HG03196 (cell line): Measurements from ENCODE around the gene BLVRA.
"Not testable (repeated sequence)": the region's sequence is repeated elsewhere in the genome, so short reads cannot be mapped to it uniquely, and the experiment has no call there.

Source experiments
- ATAC-seq: cut with Tn5 transposase; IDR thresholded peaks from one replicate; pipeline ENCODE4 v1.9.1; 2021; ENCODE audit not compliant: unreplicated experiment

BLVRA gene, protein sequence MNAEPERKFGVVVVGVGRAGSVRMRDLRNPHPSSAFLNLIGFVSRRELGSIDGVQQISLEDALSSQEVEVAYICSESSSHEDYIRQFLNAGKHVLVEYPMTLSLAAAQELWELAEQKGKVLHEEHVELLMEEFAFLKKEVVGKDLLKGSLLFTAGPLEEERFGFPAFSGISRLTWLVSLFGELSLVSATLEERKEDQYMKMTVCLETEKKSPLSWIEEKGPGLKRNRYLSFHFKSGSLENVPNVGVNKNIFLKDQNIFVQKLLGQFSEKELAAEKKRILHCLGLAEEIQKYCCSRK

DNA sequence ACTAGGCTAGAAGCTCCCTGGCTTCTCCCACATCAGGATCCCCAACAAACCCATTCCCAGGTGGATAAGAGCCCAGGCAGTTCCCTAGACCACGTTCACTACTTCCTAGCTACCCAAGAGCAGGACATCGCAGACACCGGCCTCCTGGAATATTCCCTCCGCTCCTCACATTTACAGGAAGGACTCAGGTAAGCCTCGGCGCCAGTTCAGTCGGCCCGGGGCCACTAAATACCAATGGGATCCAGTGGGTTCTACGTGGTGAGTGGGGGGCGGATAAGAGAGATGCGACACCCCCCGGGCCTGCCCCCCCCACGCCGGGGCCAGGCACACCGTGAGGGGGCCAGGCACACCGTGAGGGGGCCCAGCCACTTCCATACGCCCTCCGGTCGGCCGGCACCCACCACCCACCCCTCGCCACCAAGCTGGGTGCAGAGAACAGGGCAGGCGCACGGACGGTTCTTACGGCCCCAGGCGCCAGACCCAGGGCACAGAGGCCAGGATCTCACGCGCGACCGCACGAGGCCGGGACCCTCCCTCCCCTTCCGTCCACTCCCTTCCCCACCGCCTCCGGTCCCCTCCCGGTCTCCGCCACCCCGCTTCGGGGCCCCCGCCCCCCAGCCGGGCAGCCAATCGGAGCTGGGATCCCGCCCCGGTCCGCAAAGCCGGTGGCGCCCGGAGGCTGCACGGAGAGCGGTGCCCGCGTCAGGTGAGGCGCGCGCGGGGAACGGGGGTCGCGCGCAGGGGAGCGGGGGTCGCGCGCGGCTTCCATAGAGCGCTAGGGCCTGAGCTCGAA is at the start of gene BLVRA:
TSS of gene BLVRA (plus strand) at position 652 of the 793 bp plus-strand sequence. CDS start 12,479 bp downstream, outside the sequence.
- peak; percentile 51 for ATAC-seq

DNA sequence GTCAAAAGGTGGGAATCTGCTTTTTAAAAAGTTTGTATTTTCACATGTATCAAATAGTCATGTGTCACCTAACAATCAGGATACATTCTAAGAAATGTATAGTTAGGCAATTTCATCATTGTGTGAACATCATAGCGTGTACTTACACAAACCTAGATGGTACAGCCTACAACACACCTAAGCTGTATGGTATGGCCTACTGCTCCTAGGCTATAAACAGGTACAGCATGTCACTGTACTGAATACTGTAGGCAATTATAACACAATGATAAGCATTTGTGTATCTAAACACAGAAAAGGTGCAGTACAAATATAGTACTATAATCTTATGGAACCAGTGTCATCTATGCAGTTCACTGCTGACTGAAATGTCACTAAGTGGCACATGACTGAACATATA is 47.0 kb upstream of the BLVRA start:
- no peak for ATAC-seq

DNA sequence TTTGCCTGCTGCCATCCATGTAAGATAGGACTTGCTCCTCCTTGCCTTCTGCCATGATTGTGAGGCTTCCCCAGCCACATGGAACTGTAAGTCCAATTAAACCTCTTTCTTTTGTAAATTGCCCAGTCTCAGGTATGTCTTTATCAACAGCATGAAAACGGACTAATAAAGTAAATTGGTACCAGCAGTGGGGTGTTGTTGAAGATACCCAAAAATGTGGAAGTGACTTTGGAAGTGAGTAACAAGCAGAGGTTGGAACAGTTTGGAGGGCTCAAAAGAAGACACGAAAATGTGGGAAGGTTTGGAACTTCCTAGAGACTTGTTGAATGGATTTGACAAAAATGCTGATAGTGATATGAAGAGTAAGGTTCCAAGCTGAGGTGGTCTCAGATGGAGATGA is 42.5 kb upstream of the BLVRA start:
- not testable (repeated sequence) for ATAC-seq

DNA sequence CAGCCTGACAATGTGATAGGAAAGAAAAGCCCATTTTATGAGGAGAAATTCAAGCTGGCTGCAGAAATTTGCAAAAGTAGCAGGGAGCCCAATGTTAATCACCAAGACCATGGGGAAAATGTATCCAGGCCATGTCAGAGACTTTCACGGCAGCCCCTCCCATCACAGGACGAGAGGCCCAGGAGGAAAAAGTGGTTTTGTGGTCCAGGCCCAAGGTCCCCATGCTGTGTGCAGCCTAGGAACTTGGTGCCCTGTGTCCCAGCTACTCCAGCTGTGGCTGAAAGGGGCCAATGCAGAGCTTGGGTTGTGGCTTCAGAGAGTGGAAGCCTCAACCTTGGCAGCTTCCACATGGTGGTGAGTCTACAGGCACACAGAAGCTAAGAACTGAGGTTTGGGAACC is 41.9 kb upstream of the BLVRA start:
- no peak for ATAC-seq

DNA sequence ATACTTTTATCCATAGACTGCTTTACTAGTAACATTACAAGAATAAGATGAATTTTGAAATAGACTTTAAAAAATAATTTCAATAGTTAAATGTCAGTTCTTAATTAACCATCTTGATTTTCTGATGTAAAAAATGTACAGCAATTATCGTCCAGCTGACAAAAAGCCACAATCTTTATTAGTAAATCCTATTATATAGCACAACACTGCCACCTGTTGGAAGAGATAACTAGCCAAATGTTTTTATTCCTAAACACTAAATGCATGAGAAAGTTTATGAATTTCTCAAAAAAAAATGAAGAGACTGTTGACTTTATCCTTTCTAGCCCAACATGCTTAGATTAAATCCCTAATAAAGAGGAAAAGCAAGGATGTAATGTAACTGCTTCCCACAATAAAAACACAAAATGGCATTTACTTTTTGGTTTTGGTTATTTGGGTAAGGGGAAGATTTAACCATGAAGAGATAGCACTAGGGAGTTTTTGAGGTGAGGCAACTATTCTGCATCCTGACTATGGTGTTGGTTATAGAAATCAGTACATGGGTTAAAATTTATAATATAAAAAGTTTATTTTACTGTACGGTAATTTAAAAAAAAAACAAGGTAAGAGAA is 37.2 kb upstream of the BLVRA start:
- no peak for ATAC-seq

DNA sequence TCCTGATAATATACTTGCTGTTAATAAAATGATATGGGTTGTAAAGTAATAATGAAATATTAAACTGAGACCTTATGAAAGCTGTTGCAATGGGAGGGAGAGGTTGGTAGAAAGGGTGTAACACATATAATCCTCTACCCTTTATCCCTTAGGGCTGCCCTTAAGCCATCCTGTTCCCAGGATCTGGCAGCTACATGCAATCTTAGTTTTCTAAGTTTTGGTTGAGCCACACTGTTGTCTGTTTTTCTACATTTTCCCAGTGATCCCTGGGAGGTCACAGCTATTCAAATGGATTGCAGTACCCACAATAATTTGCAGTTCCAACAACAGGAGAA is 35.5 kb upstream of the BLVRA start:
- no peak for ATAC-seq

DNA sequence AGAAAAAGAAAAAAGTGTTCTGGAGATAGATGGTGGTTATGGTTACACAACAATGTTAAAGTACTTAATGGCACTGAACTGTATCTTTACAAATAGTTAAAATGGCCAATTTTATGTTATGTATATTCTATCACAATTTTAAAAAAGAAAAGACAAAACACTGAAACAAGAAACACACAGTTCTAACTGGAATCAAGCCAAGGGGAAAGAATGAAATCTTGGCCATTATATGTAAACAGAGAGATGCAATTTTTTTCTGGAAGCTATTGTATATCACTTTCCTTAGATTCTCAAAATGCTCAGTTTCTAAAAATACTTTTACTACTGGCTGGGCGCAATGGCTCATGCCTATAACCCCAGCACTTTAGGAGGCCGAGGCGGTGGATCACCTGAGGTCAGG is 33.2 kb upstream of the BLVRA start:
- no peak for ATAC-seq

DNA sequence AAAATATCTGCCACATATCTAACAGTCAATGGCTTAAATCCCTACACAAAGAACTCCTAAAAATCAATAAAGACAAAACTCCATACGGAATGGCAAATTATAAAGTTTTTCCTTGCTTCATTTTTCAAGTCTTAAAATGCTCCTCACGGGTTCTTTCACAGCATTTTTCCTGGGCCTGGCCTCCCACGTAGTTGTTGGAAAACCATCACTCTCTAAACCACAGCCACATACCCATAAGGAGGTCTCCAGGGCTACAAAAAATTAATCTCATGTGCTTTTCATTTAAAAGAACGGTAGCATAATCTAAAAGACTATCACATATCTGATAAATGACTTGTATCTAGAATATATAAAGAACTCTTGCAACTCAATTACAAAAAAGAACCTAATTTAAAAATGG is 32.0 kb upstream of the BLVRA start:
- no peak for ATAC-seq

DNA sequence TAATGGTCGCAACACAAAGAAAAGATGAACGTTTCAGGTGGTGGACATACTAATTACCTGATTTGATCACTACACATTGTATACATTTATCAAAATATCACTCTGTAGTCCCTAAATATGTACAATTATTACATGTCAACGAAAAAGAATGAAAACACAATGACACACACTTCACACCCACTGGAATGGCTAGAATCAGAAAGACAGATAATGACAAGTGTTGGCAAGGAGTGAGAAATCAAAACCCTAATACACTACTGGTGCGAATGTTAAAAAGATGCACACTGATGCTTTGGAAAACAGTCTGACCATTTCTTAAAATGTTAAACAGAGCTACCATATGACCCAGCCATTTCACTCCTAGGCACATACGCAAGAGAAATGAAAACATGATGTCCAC is 31.5 kb upstream of the BLVRA start:
- ATAC-seq, result no peak

DNA sequence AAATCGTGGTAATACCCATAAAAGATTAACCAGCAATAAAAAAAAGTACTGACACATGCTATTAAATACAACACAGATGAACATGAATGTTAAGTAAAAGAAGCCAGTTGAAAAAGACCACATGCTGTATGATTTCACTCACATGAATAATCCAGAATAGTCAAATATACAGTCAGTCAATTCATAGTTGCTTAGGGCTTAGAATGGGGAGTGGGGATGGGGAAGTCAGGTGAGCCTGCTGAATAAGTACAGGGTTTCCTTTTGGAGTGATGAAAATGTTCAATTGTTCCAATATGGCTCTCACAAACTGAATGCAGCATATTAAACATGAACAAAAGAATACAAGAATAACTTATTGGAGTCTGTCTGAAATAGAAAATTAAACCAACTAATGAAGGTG is 31.0 kb upstream of the BLVRA start:
- no peak for ATAC-seq

DNA sequence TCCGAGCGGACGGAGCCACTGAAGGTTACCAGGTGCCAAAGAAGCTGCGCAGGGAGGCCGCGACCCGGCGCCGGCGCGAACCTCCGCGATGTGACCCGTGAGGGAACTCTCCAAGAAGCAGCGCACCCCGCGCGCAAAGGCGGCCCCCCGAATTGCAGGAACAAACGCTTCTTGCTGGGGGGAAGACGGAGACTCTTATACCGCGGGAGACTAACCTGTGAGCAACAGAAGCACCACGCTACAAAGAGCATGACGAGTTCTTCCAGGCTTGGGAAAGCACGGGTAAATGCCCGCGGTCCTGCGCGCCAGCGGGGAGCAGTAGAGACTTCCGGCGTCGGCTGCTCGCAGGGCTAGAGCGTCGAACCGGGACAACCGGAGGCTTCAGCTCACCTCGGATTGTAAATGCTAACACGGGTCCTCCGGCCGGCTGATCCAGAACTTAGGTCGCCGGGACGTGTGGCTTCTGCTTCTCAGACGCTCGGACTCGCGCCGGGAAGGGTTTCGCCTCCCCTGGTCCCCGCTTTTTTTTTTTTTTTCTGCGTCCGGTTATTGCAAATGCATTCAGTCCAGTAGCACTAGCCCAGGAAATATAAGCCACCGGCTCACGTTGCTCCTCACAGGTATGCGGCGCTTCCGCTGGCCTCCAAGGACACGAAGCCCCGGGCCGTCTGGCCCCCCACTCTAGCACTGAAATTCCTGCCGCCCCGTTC is 29.1 kb upstream of the BLVRA start, which contains the start of gene COA1:
TSS of gene COA1 (minus strand) at position 310 of the 710 bp plus-strand sequence. CDS start 80,909 bp downstream, outside the sequence.
- peak; percentile 81 for ATAC-seq

DNA sequence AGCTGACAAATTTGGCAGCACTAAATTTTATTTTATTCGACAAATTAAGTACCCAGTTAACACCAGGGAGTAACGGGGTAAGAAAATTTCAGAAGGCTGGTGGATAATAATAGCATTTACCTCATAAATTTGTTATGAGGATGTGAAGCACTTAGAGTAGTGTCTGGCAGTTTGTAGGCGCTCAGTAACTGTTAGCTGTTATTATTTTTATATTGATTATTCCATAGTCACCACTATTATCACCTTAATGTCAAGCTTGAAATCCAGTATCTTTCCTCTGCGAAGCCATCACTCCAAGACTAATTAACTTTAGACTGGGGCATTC is 28.6 kb upstream of the BLVRA start:
- peak; percentile 6 for ATAC-seq

DNA sequence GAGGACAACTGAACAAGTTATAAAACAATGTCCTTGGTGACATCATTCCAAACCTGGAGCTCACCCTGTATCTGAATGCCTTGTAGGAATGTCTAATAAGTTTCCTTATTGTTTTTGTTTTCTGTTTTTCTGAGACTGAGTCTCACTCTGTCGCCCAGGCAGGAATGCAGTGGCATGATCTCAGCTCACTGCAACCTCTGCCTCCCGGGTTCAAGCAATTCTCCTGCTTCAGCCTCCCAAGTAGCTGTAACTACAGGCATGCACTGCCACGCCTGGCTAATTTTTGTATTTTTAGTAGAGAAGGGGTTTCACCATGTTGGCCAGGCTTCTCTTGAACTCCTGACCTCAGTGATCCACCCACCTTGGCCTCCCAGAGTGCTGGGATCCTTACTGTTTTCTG is 27.0 kb upstream of the BLVRA start:
- ATAC-seq, result not testable (repeated sequence)

DNA sequence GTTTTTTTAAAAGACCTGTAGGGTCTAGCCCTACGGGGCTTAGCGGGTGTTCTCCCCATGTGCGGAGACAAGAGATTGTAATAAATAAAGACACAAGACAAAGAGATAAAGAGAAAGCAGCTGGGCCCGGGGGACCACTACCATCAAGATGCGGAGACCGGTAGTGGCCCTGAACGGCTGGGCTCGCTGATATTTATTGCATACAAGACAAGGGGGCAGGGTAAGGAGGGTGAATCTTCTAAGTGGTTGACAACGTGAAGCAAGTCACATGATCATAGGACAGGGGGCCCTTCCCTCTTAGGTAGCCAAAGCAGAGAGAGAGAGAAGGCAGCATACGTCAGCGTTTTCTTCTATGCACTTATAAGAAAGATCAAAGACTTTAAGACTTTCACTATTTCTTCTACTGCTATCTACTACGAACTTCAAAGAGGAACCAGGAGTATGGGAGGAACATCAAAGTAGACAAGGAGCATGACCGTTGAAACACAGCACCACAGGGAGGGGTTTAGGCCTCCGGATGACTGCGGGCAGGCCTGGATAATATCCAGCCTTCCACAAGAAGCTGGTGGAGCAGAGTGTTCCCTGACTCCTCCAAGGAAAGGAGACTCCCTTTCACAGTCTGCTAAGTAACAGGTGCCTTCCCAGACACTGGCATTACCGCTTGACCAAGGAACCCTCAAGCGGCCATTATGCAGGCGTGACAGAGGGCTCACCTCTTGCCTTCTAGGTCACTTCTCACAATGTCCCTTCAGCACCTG is 23.7 kb upstream of the BLVRA start:
- not testable (repeated sequence) for ATAC-seq

DNA sequence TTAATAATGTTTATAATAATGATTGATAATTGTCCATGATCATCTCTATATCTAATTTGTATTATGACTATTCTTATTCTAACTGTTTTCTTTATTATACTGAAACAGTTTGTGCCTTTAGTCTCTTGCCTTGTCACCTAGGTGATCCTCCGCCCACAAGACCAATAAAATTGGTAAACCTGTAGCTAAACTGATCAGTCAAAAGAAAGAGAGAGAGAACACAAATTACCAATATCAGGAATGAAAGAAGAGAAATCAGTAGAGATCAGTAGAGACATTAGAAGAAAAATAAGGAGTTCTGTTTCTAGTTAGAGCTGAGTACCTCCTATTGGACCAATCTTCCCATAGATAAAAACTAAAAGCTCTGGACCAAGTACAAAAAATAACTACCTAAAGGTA is 23.1 kb upstream of the BLVRA start:
- ATAC-seq, result no peak

DNA sequence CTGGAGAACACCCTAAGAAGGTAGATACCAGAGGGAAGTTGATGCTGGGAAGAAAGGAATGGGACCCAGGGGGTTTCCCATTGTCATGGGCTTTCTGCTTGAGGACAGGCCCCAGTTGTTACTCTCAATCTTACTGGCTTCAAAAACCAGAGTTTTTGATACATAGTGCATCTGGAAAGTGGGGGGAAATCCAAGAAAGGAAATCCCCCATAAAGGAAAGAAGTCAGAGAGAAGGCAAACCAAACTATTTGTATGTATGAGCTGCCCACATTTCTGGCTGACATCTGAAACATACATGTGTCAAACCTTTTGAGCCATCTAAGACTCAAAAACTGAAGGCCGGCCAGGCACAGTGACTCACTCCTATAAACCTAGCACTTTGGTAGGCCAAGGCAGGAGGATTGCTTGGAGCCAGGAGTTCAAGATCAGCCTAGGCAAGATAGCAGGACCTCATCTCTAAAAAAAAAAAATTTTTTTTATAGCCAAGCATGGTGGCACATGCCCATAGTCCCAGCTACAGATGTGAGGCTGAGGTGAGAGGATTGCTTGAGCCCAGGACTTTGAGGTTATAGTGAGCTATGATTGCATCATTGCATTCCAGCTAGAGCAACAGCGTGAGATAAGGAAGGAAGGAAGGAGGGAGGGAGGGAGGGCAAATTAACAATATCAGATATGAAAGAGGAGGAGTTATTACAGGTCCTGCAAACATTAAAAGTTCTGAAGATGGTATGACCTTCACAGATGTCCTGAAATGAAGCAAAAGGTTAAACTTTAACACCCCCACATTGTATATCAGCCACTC is 22.5 kb upstream of the BLVRA start:
- ATAC-seq, result peak; percentile 79

DNA sequence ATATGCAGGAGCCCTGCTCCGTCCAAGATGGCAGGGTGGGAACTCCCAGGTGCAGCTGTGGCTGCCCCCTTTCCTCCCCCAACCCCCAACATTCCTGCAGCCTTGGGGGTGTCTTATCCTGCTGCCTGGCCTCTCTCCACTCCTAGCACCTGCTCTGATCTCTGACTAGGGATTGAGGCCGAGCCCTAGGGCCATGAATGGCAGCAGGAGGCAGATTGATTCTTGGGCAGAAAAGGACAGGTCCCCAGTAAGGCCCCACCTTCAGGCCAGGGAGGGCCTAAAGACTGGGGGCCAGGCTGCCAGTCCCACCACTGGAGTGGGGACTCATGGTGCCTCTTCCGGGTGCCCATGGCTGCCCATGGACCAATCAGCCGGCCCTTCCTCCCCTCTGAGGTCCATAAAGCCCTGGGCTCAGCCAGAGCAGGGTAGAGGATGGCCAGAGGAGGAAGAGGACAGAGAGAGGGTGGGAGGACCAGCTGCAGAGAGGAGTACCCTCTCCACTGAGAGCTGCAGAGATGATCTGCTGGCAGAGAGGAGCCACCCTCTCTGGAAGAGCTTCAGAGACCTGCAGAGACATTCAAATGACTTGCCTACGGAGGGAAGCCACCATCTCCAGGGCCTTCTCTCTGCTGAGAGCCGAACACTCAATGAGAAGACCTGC is 20.9 kb upstream of the BLVRA start:
- ATAC-seq, result no peak

DNA sequence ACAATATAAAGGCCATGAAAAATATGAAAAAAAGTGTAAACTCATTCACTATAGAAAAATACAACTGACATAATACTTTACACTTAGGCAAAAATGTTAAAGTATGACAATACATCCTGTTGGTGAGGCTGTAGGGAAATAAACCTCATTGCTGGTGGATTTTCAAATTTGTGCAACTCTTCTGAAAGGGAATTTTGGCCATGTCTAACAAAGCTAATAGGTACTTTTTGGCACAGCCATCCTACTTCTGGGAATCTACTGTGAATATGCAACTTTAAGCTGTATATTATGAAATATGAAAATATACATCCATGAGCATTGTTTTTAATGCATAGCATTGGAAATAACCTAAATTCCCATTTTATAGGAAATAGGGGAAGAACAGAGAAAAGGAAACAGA is 15.8 kb upstream of the BLVRA start:
- ATAC-seq, result no peak

DNA sequence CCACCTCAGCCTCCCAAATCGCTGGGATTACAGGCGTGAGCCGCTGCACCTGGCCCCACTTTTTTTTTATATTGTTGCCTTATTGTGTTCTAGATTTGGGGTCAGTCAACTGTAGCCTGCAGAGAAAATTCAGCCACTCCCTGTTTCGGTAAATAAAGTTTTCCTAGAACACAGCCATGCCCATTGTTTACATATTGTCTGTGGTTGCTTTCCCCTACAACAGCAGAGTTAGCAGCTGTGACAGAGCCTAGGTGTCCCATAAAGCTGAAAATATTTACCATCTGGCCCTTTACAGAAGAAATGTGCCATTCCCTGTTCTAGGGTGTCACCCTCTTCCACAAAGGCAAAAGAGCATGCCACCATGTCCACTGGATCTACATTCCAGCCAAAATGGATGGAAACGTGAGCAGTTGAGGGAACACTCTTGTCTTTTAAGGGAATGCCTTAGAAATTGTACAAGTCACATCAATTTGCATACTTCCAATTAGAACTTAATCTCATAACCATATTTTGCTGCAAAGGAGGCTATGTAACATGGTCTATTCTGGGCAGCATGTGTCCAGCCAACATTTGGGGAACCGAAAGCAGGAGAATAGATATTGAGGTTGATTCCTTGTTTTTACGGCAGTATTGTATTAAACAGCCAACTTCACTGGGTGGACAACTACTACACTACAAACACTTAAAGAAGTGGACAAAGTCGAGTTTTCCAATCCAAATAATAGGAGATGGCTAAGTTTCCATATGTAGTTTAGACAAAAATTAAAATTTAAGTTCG is 11.0 kb upstream of the BLVRA start:
- ATAC-seq, result no peak
